GM12878 (cell line): ENCODE results near the gene CXorf65. TPM values are rescaled to one million over a fixed set of nuclear protein-coding genes. Genes with fewer than 3 reads are reported as not detected.
A peak's percentile ranks its signal among the peaks of the same experiment; 100 is the strongest.

Experiments used
- ATAC-seq: fragments of 200-7000 bp; cut with Tn5 transposase; 3 replicates; pipeline ENCODE4 v1.9.1; 2020; ENCODE audit warnings: mild to moderate bottlenecking, moderate library complexity
- Bru-seq: library from RNA; stranded (reverse); fragments of 400-500 nt; gene quantifications from one replicate; lab custom pipeline; 2021; lab: Mats Ljungman, UMichigan
- BruChase-seq, 2 experiments: library from RNA; stranded (reverse); fragments of 400-500 nt; gene quantifications; one replicate each; lab custom pipeline; 2021; lab: Mats Ljungman, UMichigan
- BruUV-seq: library from RNA; stranded (reverse); fragments of 400-500 nt; replicated peaks from 2 replicates; lab custom pipeline; 2021; lab: Mats Ljungman, UMichigan
- CTCF ChIA-PET: fragments of 300-600 bp; sonication (Branson Sonifier 250); formaldehyde crosslinking; extraction: SDS; loops from one replicate; lab custom pipeline; 2021; ENCODE audit warnings: inconsistent platforms; lab: Yijun Ruan, JAX
- POLR2A ChIA-PET: fragments of 350-600 bp; formaldehyde crosslinking; extraction: SDS; loops from one replicate; lab custom pipeline; 2021; ENCODE audit warnings: inconsistent platforms; lab: Charles Lee
- RAD21 ChIA-PET: fragments of 300-600 bp; sonication (Branson Sonifier 250); formaldehyde crosslinking; loops from one replicate; lab custom pipeline; 2023; ENCODE audit warnings: antibody characterized with exemption; ENCODE audit not compliant: unreplicated experiment; lab: Charles Lee
- SMC1A ChIA-PET: fragments of 300-600 bp; sonication (Branson Sonifier 250); formaldehyde crosslinking; loops from one replicate; lab custom pipeline; 2023; ENCODE audit not compliant: unreplicated experiment, uncharacterized antibody; lab: Charles Lee
- DNase-seq: peaks from one replicate; pipeline ENCODE4 v3.0.0-alpha.2; 2011; ENCODE audit warnings: low read depth, low spot score
- FAIRE-seq: peaks from 3 replicates; lab custom pipeline; 2011; peaks lifted over from hg19 to GRCh38; lab: Jason Lieb, UNC
- H2AFZ ChIP-seq: 2 replicates; pipeline ENCODE4 v1.6.0; 2011; ENCODE audit warnings: low read depth, low read length, control low read depth; ENCODE audit not compliant: control insufficient read depth
- H3K27ac ChIP-seq: 2 replicates; pipeline ENCODE4 v1.5.1; 2011; ENCODE audit warnings: control low read depth; ENCODE audit not compliant: control insufficient read depth, insufficient read depth
- H3K27me3 ChIP-seq, 2 experiments: replicated peaks in 1 of 2; 2 replicates each; pipeline versions ENCODE4 v1.6.0 to v1.6.1; 2011; ENCODE audit warnings: low read length in 1 of 2; ENCODE audit not compliant: control insufficient read depth in 2 of 2, insufficient read depth in 2 of 2
- H3K36me3 ChIP-seq, 2 experiments: 2 replicates each; pipeline ENCODE4 v1.5.1; 2011; ENCODE audit warnings: low read length in 1 of 2; ENCODE audit not compliant: control insufficient read depth in 2 of 2, insufficient read depth in 2 of 2
- H3K4me1 ChIP-seq: 2 replicates; pipeline ENCODE4 v1.6.1; 2011; ENCODE audit warnings: mild to moderate bottlenecking, low read length, moderate library complexity, mixed read lengths; ENCODE audit not compliant: control insufficient read depth, insufficient read depth
- H3K4me2 ChIP-seq: 2 replicates; pipeline ENCODE4 v1.6.0; 2011; ENCODE audit warnings: control low read depth; ENCODE audit not compliant: control insufficient read depth, insufficient read depth
- H3K4me3 ChIP-seq: fragments of 200-600 bp; sonication (generic); 2 replicates; pipeline ENCODE4 v1.5.1; 2016
- H3K79me2 ChIP-seq: 2 replicates; pipeline ENCODE4 v1.6.0; 2011; ENCODE audit warnings: low read length; ENCODE audit not compliant: control insufficient read depth, insufficient read depth
- H3K9ac ChIP-seq: 2 replicates; pipeline ENCODE4 v1.8.0; 2011; ENCODE audit warnings: low read length, control low read depth, mixed read lengths; ENCODE audit not compliant: control insufficient read depth, insufficient read depth
- H3K9me3 ChIP-seq: replicated peaks from 3 replicates; pipeline ENCODE4 v1.5.1; 2011; ENCODE audit warnings: mild to moderate bottlenecking, low read length; ENCODE audit not compliant: control insufficient read depth, insufficient read depth
- H4K20me1 ChIP-seq: 2 replicates; pipeline ENCODE4 v1.6.0; 2011; ENCODE audit not compliant: control insufficient read depth, insufficient read depth
- BMI1 ChIP-seq: fragments of 450-650 bp; IDR thresholded peaks from 2 replicates; pipeline ENCODE4 v1.6.1; 2016; ENCODE audit warnings: mild to moderate bottlenecking, moderate library complexity, borderline replicate concordance
- CBFB ChIP-seq: IDR thresholded peaks from 2 replicates; pipeline ENCODE4 v1.6.1; 2016; ENCODE audit warnings: antibody characterized with exemption, low read depth
- EGR1 ChIP-seq, 2 experiments: IDR thresholded peaks; 1 replicate in 1 of 2; 2 replicates in 1 of 2; pipeline ENCODE4 v1.6.1; 2011 to 2012; ENCODE audit warnings: low read depth in 2 of 2, low read length in 2 of 2, borderline replicate concordance in 1 of 2, mild to moderate bottlenecking in 1 of 2, moderate library complexity in 1 of 2
- FOS ChIP-seq: IDR thresholded peaks from 3 replicates; pipeline ENCODE4 v1.6.1; 2011; ENCODE audit warnings: borderline replicate concordance; ENCODE audit not compliant: insufficient read length; ENCODE audit errors: extremely low read depth
- GABPA ChIP-seq: IDR thresholded peaks from 2 replicates; pipeline ENCODE4 v1.6.1; 2014; ENCODE audit warnings: antibody characterized with exemption, low read depth, mild to moderate bottlenecking, inconsistent platforms
- JUND ChIP-seq: IDR thresholded peaks from 2 replicates; pipeline ENCODE4 v1.6.1; 2012; ENCODE audit warnings: low read depth, mild to moderate bottlenecking, low read length, improper control_type of control experiment, moderate library complexity
- NFYB ChIP-seq: IDR thresholded peaks from 2 replicates; pipeline ENCODE4 v1.6.1; 2011; ENCODE audit warnings: low read depth, mild to moderate bottlenecking, low read length, improper control_type of control experiment, moderate library complexity; ENCODE audit not compliant: insufficient read depth
- NRF1 ChIP-seq: conservative IDR thresholded peaks from 2 replicates; pipeline ENCODE4 v1.6.1; 2011; ENCODE audit warnings: mild to moderate bottlenecking, low read depth, low read length, improper control_type of control experiment
- SP1 ChIP-seq: IDR thresholded peaks from one replicate; pipeline ENCODE4 v1.6.1; 2011; ENCODE audit warnings: low read depth, low read length
- TCF3 ChIP-seq: IDR thresholded peaks from 2 replicates; pipeline ENCODE4 v1.6.1; 2012; ENCODE audit warnings: low read depth, mild to moderate bottlenecking, low read length, borderline replicate concordance; ENCODE audit not compliant: insufficient read depth
- ZNF24 ChIP-seq: fragments of 450-650 bp; IDR thresholded peaks from 2 replicates; pipeline ENCODE4 v1.6.1; 2017; ENCODE audit warnings: antibody characterized with exemption, mild to moderate bottlenecking
- ZNF274 ChIP-seq: IDR thresholded peaks from one replicate; pipeline ENCODE4 v1.8.0; 2011; ENCODE audit not compliant: insufficient read length, insufficient read depth
- WGBS: methylation state at CpG from one replicate; pipeline ENCODE4 v1.1.6; 2016; ENCODE audit warnings: low lambda C conversion rate; ENCODE audit not compliant: insufficient replicate concordance, insufficient coverage; ENCODE audit errors: missing lambda C conversion rate; 5-methylcytosine and 5-hydroxymethylcytosine counted together
- in situ Hi-C: fragments of 300-500 bp; cut with MboI; formaldehyde crosslinking; loops from 9 replicates; pipeline ENCODE4 v1.14.3; 2018; ENCODE audit warnings: mixed read lengths
- intact Hi-C: fragments of 100-400 bp; cut with micrococcal nuclease; formaldehyde crosslinking; loops from one replicate; pipeline ENCODE4 v1.14.2; 2022; ENCODE audit not compliant: unreplicated experiment
- long read RNA-seq, 2 experiments: library from polyadenylated mRNA; unstranded; transcript quantifications; one replicate each; pipeline ENCODE4 v2.0.0, GENCODE V29; 2019 to 2020
- polyA minus RNA-seq, 3 experiments: library from RNA; depleted of rRNA, polyadenylated mRNA; stranded (reverse); fragments of >200 nt; gene quantifications; 2 replicates each; pipeline ENCODE4 v1.2.3, GENCODE V29; 2011
- polyA plus RNA-seq, 11 experiments: library from polyadenylated mRNA; depleted of rRNA in 4 of 11; unstranded in 6 of 11; stranded (reverse) in 5 of 11; fragments of >200 nt; fragmentation: Nextera tagmentation in 4 of 11; fragmentation: Illumina TruSeq in 1 of 11; extraction: Ambion mirVana in 4 of 11; extraction: Trizol in 1 of 11; gene quantifications; 1 replicate in 1 of 11; 2 replicates in 10 of 11; pipeline versions ENCODE4 v1.2.1 to v1.2.3, GENCODE V29; 2011 to 2016; ENCODE audit warnings: inconsistent platforms in 2 of 11, missing spikeins in 2 of 11, low read depth in 1 of 11
- total RNA-seq, 4 experiments: library from RNA; depleted of rRNA in 3 of 4; stranded (reverse); fragments of >200 nt in 3 of 4; fragmentation: Illumina TruSeq in 1 of 4; extraction: Trizol in 1 of 4; gene quantifications; 2 replicates each; pipeline versions ENCODE4 v1.2.1 to v1.2.3, GENCODE V29; 2013 to 2021

Gene CXorf65
- 11.1 and 15.9 TPM in 2 replicates for total RNA-seq (2013; cell fraction: nucleolus; rRNA removed)
- total RNA-seq (2014; rRNA removed) (0.54 and 2.3 TPM in 2 replicates), total RNA-seq (2014; rRNA removed; fragmentation: Illumina TruSeq; extraction: Trizol) (2.5 and 4.0 TPM in 2 replicates), total RNA-seq (2021) (4.0 and 4.8 TPM in 2 replicates), polyA plus RNA-seq (2011; rRNA removed) (4.8 and 9.0 TPM in 2 replicates), polyA plus RNA-seq (2014; fragmentation: Illumina TruSeq; extraction: Trizol) (2.1 and 27.5 TPM in 2 replicates), polyA plus RNA-seq (2014; fragmentation: Nextera tagmentation; extraction: Ambion mirVana) (1 to 10 TPM; 2.1 to 2.8 TPM), polyA plus RNA-seq (2014; rRNA removed) (1.8 and 2.7 TPM in 2 replicates), polyA plus RNA-seq (2016; fragmentation: Nextera tagmentation; extraction: Ambion mirVana) (1 to 10 TPM in 1 of 2 experiments, under 1 TPM in 1; 0.82 to 2.4 TPM), polyA minus RNA-seq (2011; rRNA and poly(A)+ RNA removed) (10.9 and 14.8 TPM in 2 replicates), Bru-seq, nascent RNA (percentile 80 among the genes with signal in this experiment), BruChase-seq, experiment 1, labeled RNA remaining after a 6-hour chase (percentile 60 among the genes with signal in this experiment), BruChase-seq, experiment 2, labeled RNA remaining after a 2-hour chase (percentile 47 among the genes with signal in this experiment)
- 2.0 TPM for polyA plus RNA-seq (2011; ENCODE audit: low read depth)
- polyA plus RNA-seq (2011; cell fraction: cytosol; rRNA removed), result 0.77 and 4.0 TPM in 2 replicates
- 35.1 and 37.9 TPM in 2 replicates for polyA plus RNA-seq (2011; cell fraction: nucleus; rRNA removed)
- 4.1 and 6.2 TPM in 2 replicates for polyA plus RNA-seq (2012)
- polyA minus RNA-seq (2011; cell fraction: cytosol; rRNA and poly(A)+ RNA removed), result not detected in 2 replicates
- polyA minus RNA-seq (2011; cell fraction: nucleus; rRNA and poly(A)+ RNA removed), result 18.4 and 25.0 TPM in 2 replicates
- long read RNA-seq, experiment 1, result 0 reads
- long read RNA-seq, experiment 2, partial matches to known transcripts, result 0 of 2 reads
- long read RNA-seq, experiment 2, other reads (novel, unspliced or antisense), result 1 of 2 reads

GRCh38 chrX:71106427-71106826 is at the start of gene CXorf65:
TSS of gene CXorf65 (minus strand) at chrX:71106740. CDS start at chrX:71106556, 184 bp downstream.
- H3K4me3 ChIP-seq, result no peak within 1 kb of the TSS
- CTCF ChIA-PET, result no interaction called here
- peak within 1 kb of the TSS; percentile 7; the same call in 1 of the 2 replicates for H3K4me2 ChIP-seq
- H3K36me3 ChIP-seq, result no peaks in the 10 kb centered on the region; a peak in 1 of 4 replicates
- no peaks in the 10 kb centered on the region; the same call in 2 of the 3 replicates for H3K9me3 ChIP-seq
- no peak within 1 kb of the TSS for H3K9ac ChIP-seq
- DNase-seq (no peak), ATAC-seq (peak; percentile 3; the same call in 1 of the 3 replicates), FAIRE-seq (no peak)
- intact Hi-C loops, result no loop called here
- SMC1A ChIA-PET, result no interaction called here
- in situ Hi-C loops, result no loop called here
- no peak within 1 kb of the TSS for H3K27ac ChIP-seq
- 63% methylated on average over 1 of the region's 1 CpG for WGBS
- TF ChIP-seq TCF3 (no peak), NFYB (peak; percentile 40; the same call in 1 of the 2 replicates)
- H3K79me2 ChIP-seq, result peaks cover 36% of the 10 kb centered on the region
- RAD21 ChIA-PET, result interaction anchor here (0.6 kb wide), 1 partner anchor 335 kb away, joined by 3 read pairs; no protein-coding TSS in a partner anchor
- POLR2A ChIA-PET, result interaction anchor here (1.1 kb wide), 1 partner anchor 92 kb away, joined by 3 read pairs; no protein-coding TSS in a partner anchor
- BruUV-seq, result no TSS peak
- no peaks in the 10 kb centered on the region for H4K20me1 ChIP-seq
- H3K27me3 ChIP-seq, result no peaks in the 10 kb centered on the region
- H2AFZ ChIP-seq, result no peak within 1 kb of the TSS
- H3K4me1 ChIP-seq, result peaks cover 3% of the 10 kb centered on the region; the same call in 1 of the 2 replicates

- ChIA-PET CTCF (no interaction called here), POLR2A (no interaction called here), RAD21 (no interaction called here), SMC1A (no interaction called here)
- H3K79me2 ChIP-seq, result no peaks in the 10 kb centered on the region
- no peaks in the 10 kb centered on the region for H3K9me3 ChIP-seq
- FAIRE-seq (no peak), ATAC-seq (no peak), DNase-seq (no peak)
- WGBS, result 3% methylated on average over 3 of the region's 3 CpGs
- no peaks in the 10 kb centered on the region for H3K4me1 ChIP-seq
- intact Hi-C loops, result no loop called here
- H3K9ac ChIP-seq, result no peak overlapping the region
- no peak overlapping the region for H3K4me3 ChIP-seq
- no peak overlapping the region for H3K4me2 ChIP-seq
- no peaks in the 10 kb centered on the region for H3K27me3 ChIP-seq
- TF ChIP-seq ZNF274 (no peak), ZNF24 (no peak), BMI1 (no peak), FOS (no peak), JUND (no peak), CBFB (no peak), NRF1 (no peak), SP1 (no peak), EGR1 (IDR thresholded peaks at IDR 0.05; ENCODE audit: borderline replicate concordance in 1 of 2, low read depth in 2 of 2, low read length in 2 of 2) (no peak), GABPA (no peak)
- no peak overlapping the region for H3K27ac ChIP-seq
- H3K36me3 ChIP-seq, result no peaks in the 10 kb centered on the region
- H4K20me1 ChIP-seq, result no peaks in the 10 kb centered on the region
- H2AFZ ChIP-seq, result no peak overlapping the region
- in situ Hi-C loops, result no loop called here
- no TSS peak for BruUV-seq
Measured at GRCh38 chrX:71154641-71155040, 48.1 kb upstream of the CXorf65 start.
